ENCODE data around the gene SCYL1.

GRCh38 chr11:65498042-65498726 lies 26.7 kb upstream of the SCYL1 start:
- TF ChIP-seq EZH2phosphoT487 (IDR thresholded peaks at IDR 0.05; ENCODE audit: borderline replicate concordance, low read depth, low read length) = no peak
- TF ChIP-seq, protein P1, sequence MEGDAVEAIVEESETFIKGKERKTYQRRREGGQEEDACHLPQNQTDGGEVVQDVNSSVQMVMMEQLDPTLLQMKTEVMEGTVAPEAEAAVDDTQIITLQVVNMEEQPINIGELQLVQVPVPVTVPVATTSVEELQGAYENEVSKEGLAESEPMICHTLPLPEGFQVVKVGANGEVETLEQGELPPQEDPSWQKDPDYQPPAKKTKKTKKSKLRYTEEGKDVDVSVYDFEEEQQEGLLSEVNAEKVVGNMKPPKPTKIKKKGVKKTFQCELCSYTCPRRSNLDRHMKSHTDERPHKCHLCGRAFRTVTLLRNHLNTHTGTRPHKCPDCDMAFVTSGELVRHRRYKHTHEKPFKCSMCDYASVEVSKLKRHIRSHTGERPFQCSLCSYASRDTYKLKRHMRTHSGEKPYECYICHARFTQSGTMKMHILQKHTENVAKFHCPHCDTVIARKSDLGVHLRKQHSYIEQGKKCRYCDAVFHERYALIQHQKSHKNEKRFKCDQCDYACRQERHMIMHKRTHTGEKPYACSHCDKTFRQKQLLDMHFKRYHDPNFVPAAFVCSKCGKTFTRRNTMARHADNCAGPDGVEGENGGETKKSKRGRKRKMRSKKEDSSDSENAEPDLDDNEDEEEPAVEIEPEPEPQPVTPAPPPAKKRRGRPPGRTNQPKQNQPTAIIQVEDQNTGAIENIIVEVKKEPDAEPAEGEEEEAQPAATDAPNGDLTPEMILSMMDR (conservative IDR thresholded peaks at IDR 0.05; ENCODE audit: low read length) = no peak
